Measurements from ENCODE around the gene PPCDC. TPM values are rescaled to one million over a fixed set of nuclear protein-coding genes. Genes with fewer than 3 reads are reported as not detected.

The PPCDC gene
- total and polyA plus RNA-seq, 8 donors: 7.9 to 21.3 (median 10.1) TPM

DNA sequence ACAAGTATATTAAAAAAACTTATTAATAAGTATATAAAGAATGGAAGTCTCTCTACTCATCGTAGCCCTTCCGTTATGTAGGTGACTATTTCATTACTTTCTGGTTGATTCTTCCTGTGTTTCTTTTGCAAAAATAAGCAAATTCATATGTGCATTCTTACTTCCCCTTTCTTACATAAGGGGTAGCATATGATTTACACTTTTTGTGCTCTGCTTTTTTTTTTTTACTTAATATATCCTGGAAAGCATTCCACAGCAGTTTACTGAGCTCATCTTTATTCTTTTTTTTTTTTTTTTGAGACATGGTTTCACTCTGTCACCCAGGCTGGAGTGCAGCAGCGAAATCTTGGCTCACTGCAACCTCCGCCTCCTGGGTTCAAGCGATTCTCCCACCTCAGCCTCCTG is 15.2 kb upstream of the PPCDC start:
- H3K27me3 ChIP-seq: no peaks in the 10 kb centered on the region
- 87 to 95% methylated on average over 5 of the region's 5 CpGs for WGBS, 2 donors
- FAIRE-seq: no peak
- DNase-seq: no peak
- H3K9me3 ChIP-seq: no peaks in the 10 kb centered on the region
- H3K4me1 ChIP-seq: peaks cover 0 to 4% (median 0%) of the 10 kb centered on the region in 3 donors
- peak in 2 of 4 donors; percentile 28 for ATAC-seq
- no peak for TF ChIP-seq CTCF (IDR thresholded peaks at IDR 0.05)
- intact Hi-C loops (cut with DNase I): no loop called here
- H3K4me3 ChIP-seq: no peak overlapping the region
- no peaks in the 10 kb centered on the region for H3K36me3 ChIP-seq
- no peak overlapping the region for H3K27ac ChIP-seq

DNA sequence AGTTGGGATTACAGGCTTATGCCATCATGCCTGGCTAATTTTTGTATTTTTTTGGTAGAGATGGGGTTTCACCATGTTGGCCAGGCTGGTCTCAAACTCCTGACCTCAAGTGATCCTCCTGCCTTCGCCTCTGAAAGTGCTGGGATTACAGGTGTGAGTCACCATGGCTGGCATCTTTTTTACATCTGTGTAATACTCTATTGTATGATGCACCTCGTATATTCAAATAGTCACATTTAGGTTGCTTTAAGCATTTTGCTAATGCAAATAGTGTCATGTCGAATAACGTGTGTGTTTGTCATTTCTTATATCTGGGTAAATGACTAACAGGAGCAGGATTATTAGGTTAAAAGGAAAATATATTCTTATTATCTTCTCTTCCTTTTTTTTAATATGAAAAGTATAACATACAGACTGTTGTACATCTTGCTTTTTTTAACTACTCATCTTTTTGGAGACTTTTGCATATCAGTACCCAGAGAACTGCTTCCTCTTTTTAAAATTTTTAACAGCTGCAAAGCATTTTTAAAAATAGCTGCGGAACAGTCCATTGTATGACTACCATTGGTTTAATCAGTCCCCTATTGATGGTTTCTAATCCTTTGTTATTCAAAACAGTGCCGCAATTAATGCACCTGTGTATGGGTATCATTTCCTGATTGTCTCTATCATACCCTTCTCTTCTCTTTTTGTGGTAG is 14.6 kb upstream of the PPCDC start:
- DNase-seq: no peak
- intact Hi-C loops (cut with DNase I): no loop called here
- Histone ChIP-seq H3K4me1 (peaks cover 0 to 4% (median 0%) of the 10 kb centered on the region in 3 donors), H3K27ac (no peak overlapping the region), H3K27me3 (no peaks in the 10 kb centered on the region), H3K36me3 (no peaks in the 10 kb centered on the region), H3K4me3 (no peak overlapping the region), H3K9me3 (no peaks in the 10 kb centered on the region)
- WGBS, 2 donors: 85 to 96% methylated on average over 6 of the region's 6 CpGs
- ATAC-seq: peak in 1 of 4 donors; percentile 24
- no peak for TF ChIP-seq CTCF (IDR thresholded peaks at IDR 0.05)
- FAIRE-seq: no peak

DNA sequence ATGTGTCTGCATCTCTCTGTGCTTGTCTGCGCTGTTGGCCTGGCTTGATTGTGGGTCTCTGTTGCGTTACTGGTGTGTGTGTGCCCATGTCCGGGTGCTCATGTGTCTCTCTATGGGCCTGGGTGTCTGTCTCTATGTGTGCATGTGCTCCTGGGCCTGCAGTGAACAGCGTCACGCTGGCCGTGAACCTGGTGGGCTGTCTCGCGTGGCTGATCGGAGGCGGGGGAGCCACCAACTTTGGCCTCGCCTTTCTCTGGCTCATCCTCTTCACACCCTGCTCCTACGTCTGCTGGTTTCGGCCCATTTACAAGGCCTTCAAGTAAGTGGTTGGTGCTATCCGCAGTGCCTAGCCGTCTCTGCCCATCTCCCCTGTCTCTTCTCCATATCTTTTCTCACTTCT is 7.0 kb upstream of the PPCDC start:
- Histone ChIP-seq H3K9me3 (no peaks in the 10 kb centered on the region), H3K4me1 (no peaks in the 10 kb centered on the region), H3K36me3 (peaks cover 0 to 10% (median 0%) of the 10 kb centered on the region in 3 donors), H3K27me3 (no peaks in the 10 kb centered on the region), H3K4me3 (no peak overlapping the region), H3K27ac (no peak overlapping the region)
- intact Hi-C loops (cut with DNase I): no loop called here
- no peak for ATAC-seq
- no peak for DNase-seq
- no peak for TF ChIP-seq CTCF (IDR thresholded peaks at IDR 0.05)
- no peak for FAIRE-seq
- 91 to 94% methylated on average over 15 of the region's 15 CpGs for WGBS, 2 donors

- H3K36me3 ChIP-seq: peaks cover 0 to 10% (median 0%) of the 10 kb centered on the region in 3 donors
- peaks cover 0 to 10% (median 0%) of the 10 kb centered on the region in 3 donors for H3K4me1 ChIP-seq
- no peak for TF ChIP-seq CTCF (IDR thresholded peaks at IDR 0.05)
- H3K27me3 ChIP-seq: no peaks in the 10 kb centered on the region
- no peaks in the 10 kb centered on the region for H3K9me3 ChIP-seq
- FAIRE-seq: no peak
- WGBS, 2 donors: 94 to 95% methylated on average over 3 of the region's 3 CpGs
- no peak overlapping the region for H3K27ac ChIP-seq
- no peak for DNase-seq
- no peak for ATAC-seq
- no peak overlapping the region for H3K4me3 ChIP-seq
- intact Hi-C loops (cut with DNase I): no loop called here
These were observed 3.5 kb upstream of the PPCDC start for GRCh38 chr15:75019916-75020315.

DNA sequence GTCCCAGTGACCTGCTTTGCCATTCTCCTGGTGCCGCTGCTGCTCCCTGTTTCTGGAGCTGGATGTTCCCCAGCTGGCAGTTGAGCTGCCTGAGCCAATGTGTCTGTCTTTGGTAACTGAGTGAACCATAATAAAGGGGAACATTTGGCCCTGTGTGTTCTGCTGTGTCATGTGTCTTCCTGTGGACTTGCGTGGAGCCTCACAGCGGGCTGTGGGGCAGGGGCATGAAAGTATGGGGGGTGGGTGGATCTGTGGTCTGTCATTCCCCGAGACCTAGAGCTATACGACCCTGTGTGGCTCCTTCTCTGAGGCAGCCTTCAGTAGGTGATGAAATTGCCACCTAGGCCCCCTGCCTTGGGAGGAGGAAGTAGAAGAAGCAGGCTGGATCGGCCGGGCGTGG is 2.0 kb upstream of the PPCDC start:
- Histone ChIP-seq H3K4me3 (no peak overlapping the region), H3K9me3 (no peaks in the 10 kb centered on the region), H3K27ac (no peak overlapping the region), H3K36me3 (peaks cover 0 to 10% (median 0%) of the 10 kb centered on the region in 3 donors), H3K27me3 (no peaks in the 10 kb centered on the region), H3K4me1 (peaks cover 0 to 14% (median 0%) of the 10 kb centered on the region in 3 donors)
- intact Hi-C loops (cut with DNase I): no loop called here
- TF ChIP-seq CTCF (IDR thresholded peaks at IDR 0.05): no peak
- WGBS, 2 donors: 88 to 93% methylated on average over 8 of the region's 8 CpGs
- no peak for FAIRE-seq
- DNase-seq: no peak
- ATAC-seq: no peak

All from pancreas (tissue), 10 donors.